Keratinocyte (primary cell): ENCODE measurements around the gene ZBTB7B. TPM values are rescaled to one million over a fixed set of nuclear protein-coding genes. Genes with fewer than 3 reads are reported as not detected.

ENCODE experiments used
- DNase-seq: peaks from one replicate; pipeline ENCODE4 v3.0.0-alpha.2; 2011; ENCODE audit warnings: low read depth, missing footprints, low spot score
- FAIRE-seq: peaks from 2 replicates; lab custom pipeline; 2011; peaks lifted over from hg19 to GRCh38; lab: Jason Lieb, UNC
- H2AFZ ChIP-seq: 2 replicates; pipeline ENCODE4 v1.6.0; 2012; ENCODE audit warnings: low read length, control low read depth, inconsistent platforms; ENCODE audit not compliant: control insufficient read depth
- H3K27ac ChIP-seq: 2 replicates; pipeline ENCODE4 v1.5.1; 2011; ENCODE audit warnings: low read length; ENCODE audit not compliant: control insufficient read depth, insufficient read depth
- H3K27me3 ChIP-seq: 3 replicates; pipeline ENCODE4 v1.6.0; 2011; ENCODE audit warnings: low read length; ENCODE audit not compliant: control insufficient read depth, insufficient read depth; ENCODE audit errors: extremely low read depth
- H3K36me3 ChIP-seq, 2 experiments: 2 replicates in 1 of 2; 3 replicates in 1 of 2; pipeline ENCODE4 v1.5.1; 2011; ENCODE audit warnings: low read length in 2 of 2, mild to moderate bottlenecking in 1 of 2; ENCODE audit not compliant: control insufficient read depth in 2 of 2, insufficient read depth in 2 of 2; ENCODE audit errors: extremely low read depth in 1 of 2
- H3K4me1 ChIP-seq: 3 replicates; pipeline ENCODE4 v1.5.1; 2011; ENCODE audit warnings: low read length; ENCODE audit not compliant: control insufficient read depth, insufficient read depth; ENCODE audit errors: extremely low read depth
- H3K4me2 ChIP-seq: 3 replicates; pipeline ENCODE4 v1.6.0; 2011; ENCODE audit warnings: low read depth, low read length; ENCODE audit not compliant: control insufficient read depth, insufficient read depth; ENCODE audit errors: extremely low read depth
- H3K4me3 ChIP-seq, 3 experiments: fragments of 200-600 bp in 1 of 3; sonication (generic) in 1 of 3; 2 replicates in 2 of 3; 3 replicates in 1 of 3; pipeline ENCODE4 v1.5.1; 2011 to 2016; ENCODE audit warnings: low read length in 3 of 3, mild to moderate bottlenecking in 3 of 3, control low read depth in 2 of 3, inconsistent platforms in 1 of 3, low read depth in 1 of 3, mixed read lengths in 1 of 3, mixed run types in 1 of 3, moderate library complexity in 1 of 3; ENCODE audit not compliant: control insufficient read depth in 2 of 3, insufficient read depth in 2 of 3; ENCODE audit errors: extremely low read depth in 1 of 3
- H3K79me2 ChIP-seq: 2 replicates; pipeline ENCODE4 v1.6.0; 2012; ENCODE audit warnings: low read length; ENCODE audit not compliant: control insufficient read depth, insufficient read depth
- H3K9ac ChIP-seq: 3 replicates; pipeline ENCODE4 v1.6.0; 2011; ENCODE audit warnings: low read length; ENCODE audit not compliant: control insufficient read depth, insufficient read depth; ENCODE audit errors: extremely low read depth
- H3K9me1 ChIP-seq: 3 replicates; pipeline ENCODE4 v1.6.0; 2011; ENCODE audit warnings: low read length; ENCODE audit not compliant: control insufficient read depth, insufficient read depth; ENCODE audit errors: extremely low read depth
- H3K9me3 ChIP-seq: 2 replicates; pipeline ENCODE4 v1.5.1; 2012; ENCODE audit warnings: low read depth, low read length; ENCODE audit not compliant: control insufficient read depth
- H4K20me1 ChIP-seq: 3 replicates; pipeline ENCODE4 v1.6.0; 2011; ENCODE audit warnings: low read length; ENCODE audit not compliant: control insufficient read depth, insufficient read depth; ENCODE audit errors: extremely low read depth
- CTCF ChIP-seq, 3 experiments: IDR thresholded peaks in 1 of 3; conservative IDR thresholded peaks in 1 of 3; optimal IDR thresholded peaks in 1 of 3; 2 replicates in 2 of 3; 3 replicates in 1 of 3; pipeline versions ENCODE3 to v1.5.1; 2011; ENCODE audit warnings: low read length in 3 of 3, mild to moderate bottlenecking in 3 of 3, moderate library complexity in 2 of 3, control low read depth in 1 of 3, inconsistent platforms in 1 of 3; ENCODE audit not compliant: insufficient read depth in 2 of 3; ENCODE audit errors: extremely low read depth in 1 of 3
- EZH2 ChIP-seq: IDR thresholded peaks from one replicate; pipeline ENCODE4 v1.6.1; 2012; ENCODE audit warnings: inconsistent platforms, mild to moderate bottlenecking, low read length, moderate library complexity
- dilution Hi-C: fragments of 300-500 bp; cut with MboI; formaldehyde crosslinking; loops from one replicate; pipeline ENCODE4 v1.7.0; 2020; ENCODE audit warnings: low sequenced_read_pairs; ENCODE audit not compliant: extremely low pct_ligation_motif_present
- polyA plus RNA-seq, 5 experiments: library from polyadenylated mRNA; depleted of rRNA in 3 of 5; stranded (reverse) in 3 of 5; stranded (forward) in 1 of 5; unstranded in 1 of 5; fragments of >200 nt; gene quantifications; 1 replicate in 1 of 5; 2 replicates in 3 of 5; 3 replicates in 1 of 5; pipeline versions ENCODE4 v1.2.1 to v1.2.3, GENCODE V29; 2011 to 2012; ENCODE audit warnings: missing spikeins in 2 of 5, low read depth in 1 of 5, low replicate concordance in 1 of 5

Gene ZBTB7B
- polyA plus RNA-seq, 1 donor (not counting 4 experiments of a cell fraction or from before 2014, with no cell fraction given): 20.9 TPM

- Histone ChIP-seq H3K9me3 (no peaks in the 10 kb centered on the region), H3K4me1 (peaks cover 50% of the 10 kb centered on the region), H3K4me2 (peak overlapping the region; percentile 76), H4K20me1 (no peaks in the 10 kb centered on the region), H3K27ac (no peak overlapping the region), H3K9ac (peak overlapping the region; percentile 79), H3K27me3 (no peaks in the 10 kb centered on the region), H3K9me1 (no peaks in the 10 kb centered on the region), H2AFZ (no peak overlapping the region), H3K79me2 (peaks cover 53% of the 10 kb centered on the region), H3K4me3 (peak overlapping the region in 2 of 3 experiments; percentile 52 to 71), H3K36me3 (peaks cover 30 to 46% of the 10 kb centered on the region in 2 experiments)
- no peak for FAIRE-seq
- TF ChIP-seq CTCF (optimal IDR thresholded peaks at IDR 0.05 in 1 of 3, IDR thresholded peaks at IDR 0.05 in 1 of 3, conservative IDR thresholded peaks at IDR 0.05 in 1 of 3; ENCODE audit: extremely low read depth in 1 of 3, insufficient read depth in 2 of 3, low read length in 3 of 3): no peak
- TF ChIP-seq EZH2: no peak
- DNase-seq: no peak
- dilution Hi-C loops: no loop called here
Measured at GRCh38 chr1:154968731-154969130, 33.9 kb upstream of the ZBTB7B start.

GRCh38 chr1:154969246-154969645, 33.4 kb upstream of the ZBTB7B start:
- no peak for TF ChIP-seq CTCF (optimal IDR thresholded peaks at IDR 0.05 in 1 of 3, IDR thresholded peaks at IDR 0.05 in 1 of 3, conservative IDR thresholded peaks at IDR 0.05 in 1 of 3; ENCODE audit: extremely low read depth in 1 of 3, insufficient read depth in 2 of 3, low read length in 3 of 3)
- no peak for TF ChIP-seq EZH2
- FAIRE-seq (no peak), DNase-seq (no peak)
- Histone ChIP-seq H3K9me3 (no peaks in the 10 kb centered on the region), H4K20me1 (no peaks in the 10 kb centered on the region), H3K79me2 (peaks cover 53% of the 10 kb centered on the region), H3K27me3 (no peaks in the 10 kb centered on the region), H3K36me3 (peaks cover 26 to 45% of the 10 kb centered on the region in 2 experiments), H3K4me1 (peaks cover 50% of the 10 kb centered on the region), H3K27ac (no peak overlapping the region), H2AFZ (no peak overlapping the region), H3K4me3 (peak overlapping the region; percentile 52 to 71 (median 54)), H3K4me2 (peak overlapping the region; percentile 76), H3K9me1 (no peaks in the 10 kb centered on the region), H3K9ac (peak overlapping the region; percentile 79)
- dilution Hi-C loops: no loop called here
